NCI-H2227 treated with DMSO at 0.1 percent for 48 hours (cell line): ENCODE results near the gene AEN.

ENCODE experiments used
- DNase-seq: peaks from one replicate; lab custom pipeline; 2025; lab: John Stamatoyannopoulos, UW

Gene AEN

GRCh38 chr15:88664151-88664778 lies 43.1 kb downstream of the AEN start:
- no peak for DNase-seq

GRCh38 chr15:88674661-88675060 lies 53.5 kb downstream of the AEN start:
- DNase-seq, result no peak

GRCh38 chr15:88678755-88679154 lies 57.6 kb downstream of the AEN start:
- no peak for DNase-seq

DNA sequence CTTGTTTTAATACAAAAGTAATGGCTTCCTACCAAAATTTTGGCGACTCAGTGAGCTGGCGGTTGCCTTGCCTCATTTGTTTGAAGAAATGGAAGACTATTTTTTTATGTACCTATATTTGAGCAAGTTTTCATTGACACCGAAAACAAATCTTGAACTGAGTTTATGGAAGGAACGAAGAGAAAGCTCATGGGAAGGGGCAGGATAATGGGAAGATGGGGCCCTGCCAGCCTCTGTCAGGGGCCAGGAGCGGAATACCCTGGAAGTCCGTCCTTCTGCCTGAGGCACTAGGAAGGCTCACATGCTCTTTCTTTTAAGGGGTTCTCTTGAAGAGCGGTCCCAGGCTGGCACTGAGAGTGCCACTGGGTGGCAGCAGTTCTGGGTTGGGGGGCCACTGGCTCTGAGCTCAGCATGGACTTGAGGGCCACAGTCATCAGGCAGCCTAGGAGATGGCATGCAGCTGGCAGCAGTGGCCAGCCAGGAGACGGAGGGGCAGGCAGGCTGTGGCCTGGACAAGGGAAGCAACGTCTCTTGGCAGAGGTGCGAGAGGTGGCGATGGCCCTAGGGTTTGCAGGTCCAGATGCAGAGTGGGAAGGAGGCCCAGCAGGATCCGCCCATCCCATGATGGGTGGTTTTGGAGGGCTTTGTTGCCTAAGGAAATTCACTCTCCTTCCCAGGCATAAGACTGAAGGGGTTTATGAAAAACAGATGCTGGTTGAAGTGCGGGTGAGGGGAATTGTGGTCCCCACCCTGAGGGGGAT lies 59.3 kb downstream of the AEN start:
- DNase-seq, result no peak

DNA sequence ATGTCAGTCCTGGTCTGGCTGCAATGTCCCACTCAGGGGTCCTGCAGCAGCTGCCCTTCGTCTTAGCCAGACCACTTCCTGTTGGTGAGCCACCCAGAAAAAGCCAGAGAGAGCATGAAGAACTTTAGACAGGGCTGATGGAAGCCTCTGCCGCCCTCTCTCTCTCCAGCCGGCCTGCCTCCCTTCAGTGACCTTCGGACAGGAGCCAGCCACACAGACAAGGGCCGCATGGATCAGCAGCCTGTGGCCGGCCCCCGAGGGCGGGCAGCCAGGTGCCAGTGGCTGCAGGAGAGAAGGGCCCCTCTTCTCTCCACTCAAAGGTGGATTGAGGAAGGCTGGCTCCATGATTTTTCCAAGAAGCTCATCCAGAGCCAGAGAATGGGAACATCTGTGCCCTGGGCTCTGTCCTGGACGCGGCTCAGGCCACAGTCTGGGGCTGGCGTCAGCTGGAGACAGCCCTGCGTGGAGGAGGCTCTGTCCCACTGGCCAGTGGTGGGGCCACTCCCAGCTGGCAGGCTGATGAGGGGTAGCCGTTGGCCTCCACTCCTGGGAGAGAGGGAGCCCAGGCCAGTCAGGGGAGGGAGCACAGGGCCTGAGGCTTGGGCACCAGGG lies 60.6 kb downstream of the AEN start:
- DNase-seq, result no peak
